HG02870 (cell line): ENCODE measurements around the gene S100A1.
"Not testable (repeated sequence)": the region's sequence is repeated elsewhere in the genome, so short reads cannot be mapped to it uniquely, and the experiment has no call there.

ENCODE experiments used
- ATAC-seq: cut with Tn5 transposase; IDR thresholded peaks from one replicate; pipeline ENCODE4 v1.9.1; 2021; ENCODE audit warnings: mild to moderate bottlenecking, moderate library complexity; ENCODE audit not compliant: unreplicated experiment

Gene S100A1

DNA sequence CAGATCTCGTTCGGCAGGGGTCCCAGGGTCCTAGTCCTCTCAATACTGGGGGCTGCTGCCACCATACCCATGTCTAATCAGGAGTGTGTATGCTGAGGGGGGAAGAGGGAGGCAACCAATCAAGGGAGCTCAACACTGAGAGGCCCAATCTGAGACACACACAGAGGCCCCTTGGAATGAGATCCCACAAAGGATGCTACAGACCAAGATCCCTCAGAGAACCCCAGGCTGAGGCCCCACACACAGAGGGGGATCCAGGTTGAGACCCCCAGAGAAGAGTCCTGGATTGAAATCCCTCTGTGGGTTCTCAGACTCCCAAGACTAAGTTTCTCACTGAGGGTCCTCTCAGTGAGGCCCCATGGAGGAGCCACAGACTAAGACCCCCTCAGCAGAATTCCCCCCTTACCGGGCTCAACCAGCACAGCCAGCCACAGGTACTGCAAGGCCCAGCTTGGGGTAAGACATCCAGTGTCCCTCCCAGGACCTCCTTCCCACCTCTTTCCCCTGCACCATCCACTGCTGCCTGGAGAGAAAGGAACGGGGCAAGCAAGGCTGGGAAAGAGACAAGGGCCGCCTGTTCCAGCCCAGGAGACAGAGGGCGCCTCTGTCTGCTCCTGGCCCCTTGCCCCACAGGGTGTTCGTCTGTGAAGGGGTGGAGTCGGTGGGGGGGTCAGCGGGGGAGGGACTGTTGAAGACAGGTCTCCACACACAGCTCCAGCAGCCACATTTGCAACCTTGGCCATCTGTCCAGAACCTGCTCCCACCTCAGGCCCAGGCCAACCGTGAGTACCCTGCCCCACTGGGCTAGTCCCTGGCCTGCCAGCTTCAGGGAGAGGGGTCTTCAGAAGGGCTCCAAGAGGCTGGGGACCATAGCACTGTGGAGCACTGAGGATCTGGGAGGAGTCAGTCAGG lies at the start of gene S100A1:
Gene S100A1, plus strand, starts transcription at position 720 of the 912 bp plus-strand sequence. CDS start 2,088 bp downstream, outside the sequence.
- ATAC-seq = no peak

DNA sequence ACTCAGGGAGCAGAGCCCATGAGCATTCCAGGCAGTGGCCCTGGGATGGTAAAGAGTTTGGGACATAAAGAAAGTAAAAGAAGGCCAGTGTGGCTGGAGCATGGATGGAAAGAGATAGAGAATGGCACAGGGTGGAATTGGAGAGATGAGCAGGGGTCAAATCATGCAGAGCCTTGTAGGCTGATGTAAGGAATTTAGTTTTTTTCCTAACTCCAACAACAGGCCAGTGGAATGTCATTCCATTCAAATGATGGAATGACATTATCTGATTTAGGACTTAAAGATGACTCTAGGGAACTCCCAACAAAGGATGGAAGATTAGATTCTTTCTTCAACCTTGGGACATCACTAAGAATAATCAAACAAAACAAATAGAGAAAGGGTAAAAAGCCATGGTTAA lies 49.7 kb upstream of the S100A1 start:
- ATAC-seq = no peak

DNA sequence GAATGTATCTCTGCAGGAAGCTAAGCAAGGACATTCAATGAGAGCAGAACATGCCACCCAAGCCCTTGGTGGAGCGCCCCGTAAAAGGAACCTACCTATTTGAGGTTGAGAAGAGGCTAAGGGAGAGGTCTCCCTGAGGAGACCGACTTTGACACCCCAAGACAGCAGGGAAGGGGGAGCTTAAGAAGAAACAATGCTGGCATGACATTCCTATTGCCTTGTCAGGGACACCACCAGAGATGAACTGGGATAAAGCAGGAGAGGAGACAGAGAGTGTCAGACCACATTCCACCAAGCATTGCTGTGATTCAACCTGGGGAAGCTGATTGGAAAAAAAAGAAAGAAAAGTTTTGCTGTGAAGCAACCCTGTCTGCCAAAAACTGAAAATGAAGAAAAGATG lies 49.3 kb upstream of the S100A1 start:
- no peak for ATAC-seq

DNA sequence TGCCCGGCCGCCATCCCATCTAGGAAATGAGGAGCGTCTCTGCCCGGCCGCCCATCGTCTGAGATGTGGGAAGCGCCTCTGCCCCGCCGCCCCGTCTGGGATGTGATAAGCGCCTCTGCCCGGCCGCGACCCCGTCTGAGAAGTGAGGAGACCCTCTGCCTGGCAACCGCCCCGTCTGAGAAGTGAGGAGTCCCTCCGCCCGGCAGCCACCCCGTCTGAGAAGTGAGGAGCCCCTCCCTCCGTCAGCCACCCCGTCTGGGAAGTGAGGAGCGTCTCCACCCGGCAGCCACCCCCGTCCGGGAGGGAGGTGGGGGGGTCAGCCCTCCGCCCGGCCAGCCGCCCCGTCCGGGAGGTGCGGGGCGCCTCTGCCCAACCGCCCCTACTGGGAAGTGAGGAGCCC lies 45.4 kb upstream of the S100A1 start:
- ATAC-seq = not testable (repeated sequence)

DNA sequence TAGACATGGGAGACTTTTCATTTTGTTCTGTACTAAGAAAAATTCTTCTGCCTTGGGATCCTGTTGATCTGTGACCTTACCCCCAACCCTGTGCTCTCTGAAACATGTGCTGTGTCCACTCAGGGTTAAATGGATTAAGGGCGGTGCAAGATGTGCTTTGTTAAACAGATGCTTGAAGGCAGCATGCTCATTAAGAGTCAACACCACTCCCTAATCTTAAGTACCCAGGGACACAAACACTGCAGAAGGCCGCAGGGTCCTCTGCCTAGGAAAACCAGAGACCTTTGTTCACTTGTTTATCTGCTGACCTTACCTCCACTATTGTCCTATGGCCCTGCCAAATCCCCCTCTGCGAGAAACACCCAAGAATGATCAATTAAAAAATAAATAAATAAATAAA lies 44.7 kb upstream of the S100A1 start:
- ATAC-seq = not testable (repeated sequence)

DNA sequence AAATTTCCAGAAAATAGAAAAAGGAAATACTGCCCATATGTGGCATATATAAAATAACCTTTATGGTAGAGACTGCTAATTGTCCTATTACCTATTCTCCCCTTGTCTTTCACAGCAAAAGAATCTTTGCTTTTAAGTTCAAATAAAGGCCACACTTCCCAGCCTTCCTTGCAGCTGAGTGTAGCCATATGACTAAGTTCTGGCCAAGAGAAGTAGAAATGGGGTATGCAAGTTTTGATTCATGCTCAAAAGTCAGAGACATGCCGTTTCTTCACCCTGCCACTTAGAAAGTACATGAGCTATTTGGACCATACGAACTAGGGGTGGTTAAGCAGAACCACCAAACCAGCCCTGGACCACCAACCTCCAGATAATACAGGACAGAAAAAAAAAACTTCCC lies 44.3 kb upstream of the S100A1 start:
- ATAC-seq = no peak

DNA sequence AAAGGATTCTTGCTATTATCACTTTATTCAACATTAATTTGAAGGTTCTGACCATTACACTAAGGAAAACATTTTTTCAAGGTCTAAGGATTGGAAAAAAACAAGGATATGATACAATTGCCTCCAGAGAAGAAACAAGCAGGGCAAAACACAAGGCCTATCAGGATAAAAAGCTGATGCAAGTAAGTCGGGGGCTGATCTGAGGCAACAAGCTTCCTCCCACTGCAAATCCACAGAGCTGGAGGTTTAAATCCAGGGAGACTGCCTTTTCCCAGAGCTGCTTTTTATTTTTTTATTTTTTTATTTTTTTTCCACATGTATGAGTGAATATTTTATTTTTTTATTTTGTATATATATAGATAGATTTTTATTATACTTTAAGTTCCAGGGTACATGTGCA lies 43.2 kb upstream of the S100A1 start:
- no peak for ATAC-seq

DNA sequence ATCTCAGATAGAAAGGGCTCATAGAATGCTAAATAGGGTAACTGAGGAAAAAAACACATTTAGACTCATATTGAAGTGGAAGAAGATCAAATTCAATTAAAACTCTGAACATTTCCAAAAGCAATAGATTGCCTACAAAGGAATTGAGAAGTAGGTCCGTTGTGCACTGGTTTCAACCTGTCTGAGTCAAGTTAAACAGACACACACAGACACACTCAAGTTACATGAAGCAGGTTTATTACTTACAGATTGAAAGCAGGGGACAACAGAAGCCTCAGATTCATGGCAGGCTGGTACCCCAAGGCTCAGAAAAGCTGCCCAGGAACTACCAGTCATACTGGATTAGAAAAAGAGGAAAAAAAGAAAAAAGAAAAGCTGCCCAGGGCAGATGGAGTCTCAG lies 41.9 kb upstream of the S100A1 start:
- ATAC-seq = no peak

DNA sequence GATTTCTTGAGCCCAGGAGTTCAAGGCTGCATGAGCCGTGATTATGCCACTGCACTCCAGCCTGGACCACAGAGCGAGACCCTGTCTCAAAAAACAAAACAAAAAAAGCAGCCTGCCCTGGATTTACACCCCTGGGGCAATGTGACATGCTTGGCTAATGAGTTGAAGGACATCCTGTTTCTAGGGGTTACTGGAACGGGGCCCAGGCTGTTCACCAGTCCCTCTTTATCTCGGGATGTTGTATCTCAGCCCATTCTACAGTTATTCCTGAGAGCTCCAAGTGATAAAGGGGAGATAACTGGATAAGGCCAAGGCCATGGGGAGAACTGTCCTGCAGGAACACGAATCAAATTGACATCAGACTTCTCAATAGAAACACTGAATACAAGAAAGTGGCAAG lies 40.9 kb upstream of the S100A1 start:
- no peak for ATAC-seq

DNA sequence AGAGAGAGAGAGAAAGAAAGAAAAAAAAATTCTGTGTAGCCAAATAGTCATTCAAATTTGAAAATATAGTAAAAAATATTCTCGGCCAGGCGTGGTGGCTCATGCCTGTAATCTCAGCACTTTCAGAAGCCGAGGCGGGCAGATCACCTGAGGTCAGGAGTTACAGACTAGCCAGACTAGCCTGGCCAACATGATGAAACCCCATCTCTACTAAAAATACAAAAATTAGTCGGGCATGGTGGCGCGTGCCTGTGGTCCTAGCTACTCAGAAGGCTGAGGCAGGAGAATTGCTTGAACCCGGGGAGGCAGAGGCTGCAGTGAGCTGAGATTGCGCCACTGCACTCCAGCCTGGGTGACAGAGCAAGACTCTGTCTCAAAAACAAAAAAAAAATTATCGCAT lies 40.2 kb upstream of the S100A1 start:
- not testable (repeated sequence) for ATAC-seq

DNA sequence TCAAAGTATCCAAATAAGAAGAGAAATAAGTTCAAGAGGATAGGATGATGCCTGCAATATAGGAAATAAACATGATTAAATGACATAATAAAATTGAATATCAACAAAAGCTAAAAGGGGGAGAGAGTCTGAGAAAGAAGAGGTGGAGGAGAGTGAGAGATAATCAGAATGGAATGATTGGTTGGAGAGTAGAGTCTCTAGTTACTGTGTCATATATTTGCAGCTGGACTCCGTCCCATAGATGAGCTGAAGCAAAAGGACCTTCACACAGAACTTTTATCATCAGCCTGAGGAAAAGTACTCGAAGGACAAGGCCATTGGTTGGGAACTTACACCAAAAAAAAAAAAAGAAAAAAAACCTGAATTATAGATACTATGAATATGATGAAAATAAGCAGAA lies 39.8 kb upstream of the S100A1 start:
- no peak for ATAC-seq

DNA sequence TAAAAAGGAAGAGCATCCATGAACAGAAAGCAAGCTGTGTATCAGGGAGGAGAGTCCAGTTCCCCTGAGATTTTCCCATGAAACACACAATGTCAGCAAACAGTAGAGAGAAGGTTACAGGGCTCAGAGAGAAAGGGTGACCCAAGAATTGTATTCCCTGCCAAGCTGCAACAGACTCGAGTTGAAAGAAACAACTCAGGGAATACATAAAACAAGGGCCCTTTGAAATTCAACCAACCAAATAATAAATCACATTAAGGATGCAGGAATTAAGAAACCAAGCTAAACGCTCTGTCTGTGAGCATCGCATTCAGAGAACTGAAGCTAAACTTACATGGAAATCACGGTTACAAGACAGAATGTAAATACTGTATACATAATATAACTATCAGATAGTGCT lies 35.5 kb upstream of the S100A1 start:
- no peak for ATAC-seq

DNA sequence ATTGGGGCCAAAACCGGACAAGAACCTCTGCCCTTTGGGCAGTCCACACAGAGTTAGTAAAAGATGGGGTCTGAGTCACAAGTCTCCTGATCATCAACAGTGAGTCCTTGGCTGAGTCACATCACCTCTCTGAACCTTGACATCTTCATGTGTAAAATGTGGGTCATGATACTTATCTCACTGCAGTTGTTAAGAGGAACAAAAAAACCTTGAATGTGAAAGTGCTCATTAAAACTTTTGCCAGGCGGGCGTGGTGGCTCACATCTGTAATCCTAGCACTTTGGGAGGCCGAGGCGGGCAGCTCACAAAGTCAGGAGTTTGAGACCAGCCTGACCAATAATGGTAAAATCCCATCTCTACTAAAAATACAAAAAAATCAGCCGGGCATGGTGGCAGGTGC lies 31.0 kb upstream of the S100A1 start:
- no peak for ATAC-seq

DNA sequence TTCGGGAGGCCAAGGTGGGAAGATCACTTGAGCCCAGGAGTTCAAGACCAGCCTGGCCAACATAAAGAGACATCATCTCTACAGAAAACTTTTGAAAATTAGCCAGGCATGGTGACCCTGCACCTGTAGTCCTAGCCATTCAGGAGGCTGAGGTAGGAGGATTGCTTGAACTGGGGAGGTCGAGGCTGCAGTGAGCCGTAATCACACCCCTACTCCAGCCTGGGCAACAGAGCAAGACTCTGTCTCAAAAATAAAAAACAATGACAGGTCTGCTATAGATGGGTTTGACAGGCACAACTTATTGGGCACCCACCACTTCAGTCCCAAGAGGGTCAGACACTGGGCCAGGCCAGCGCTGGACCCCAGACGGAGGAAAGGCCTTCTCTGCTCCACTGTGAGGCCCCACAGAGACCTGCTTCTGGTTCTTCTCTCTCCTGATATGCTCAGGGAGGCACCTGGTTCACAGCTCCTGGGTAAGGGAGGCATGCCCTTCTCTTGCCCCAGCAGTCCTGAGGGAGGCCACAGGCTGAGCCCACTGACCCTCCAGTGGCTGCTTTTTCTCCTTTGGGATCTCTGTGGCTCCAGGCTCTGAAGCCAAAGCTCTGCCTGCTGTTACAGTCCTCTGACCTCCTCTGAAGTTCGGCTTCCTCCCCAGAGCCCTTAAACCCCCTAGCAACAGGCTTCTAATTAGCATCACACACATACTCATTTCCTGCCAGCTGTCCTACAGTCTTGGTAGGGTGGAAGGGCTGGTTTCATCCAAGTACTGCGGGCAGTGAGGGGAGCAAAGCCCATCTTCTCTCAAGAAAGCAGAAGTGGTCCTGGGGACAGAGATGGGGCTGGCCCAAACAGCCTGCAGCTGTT lies 29.7 kb upstream of the S100A1 start:
- peak; percentile 95 for ATAC-seq

DNA sequence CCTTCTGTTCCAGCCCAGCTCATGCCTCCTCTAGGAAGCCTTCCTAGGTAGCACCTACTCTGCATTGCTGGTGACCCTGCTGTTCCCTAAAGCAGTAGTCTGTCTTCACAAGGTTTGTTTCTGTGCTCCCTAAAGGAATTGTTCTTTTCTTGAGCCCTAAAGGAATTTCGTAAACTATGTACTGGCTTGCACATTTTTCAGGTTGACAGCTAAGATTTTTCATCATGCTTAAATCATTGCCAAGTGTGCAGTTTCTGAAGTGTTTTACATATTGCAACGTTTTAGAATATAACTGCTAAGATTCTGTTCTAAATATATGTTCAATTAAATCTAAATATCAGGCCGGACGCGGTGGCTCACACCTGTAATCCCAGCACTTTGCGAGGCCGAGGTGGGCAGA lies 28.4 kb upstream of the S100A1 start:
- no peak for ATAC-seq

DNA sequence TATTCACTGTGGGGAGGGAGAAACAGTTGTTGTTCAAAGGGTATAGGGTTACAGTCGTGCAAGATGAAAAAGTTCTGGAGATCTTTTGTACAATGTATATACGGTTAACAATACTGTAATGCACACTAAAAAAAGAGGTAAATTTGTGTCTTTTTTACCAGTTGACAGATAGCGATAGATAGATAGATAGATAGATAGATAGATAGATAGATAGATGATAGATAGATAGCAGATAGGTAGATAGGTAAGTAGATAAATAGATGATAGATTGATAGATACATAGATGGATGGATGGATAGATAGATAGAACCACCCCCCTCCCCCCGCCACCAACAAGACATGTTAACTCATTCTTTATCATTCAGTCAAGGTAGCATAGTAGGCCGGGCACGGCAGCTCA lies 25.5 kb upstream of the S100A1 start:
- ATAC-seq = no peak

DNA sequence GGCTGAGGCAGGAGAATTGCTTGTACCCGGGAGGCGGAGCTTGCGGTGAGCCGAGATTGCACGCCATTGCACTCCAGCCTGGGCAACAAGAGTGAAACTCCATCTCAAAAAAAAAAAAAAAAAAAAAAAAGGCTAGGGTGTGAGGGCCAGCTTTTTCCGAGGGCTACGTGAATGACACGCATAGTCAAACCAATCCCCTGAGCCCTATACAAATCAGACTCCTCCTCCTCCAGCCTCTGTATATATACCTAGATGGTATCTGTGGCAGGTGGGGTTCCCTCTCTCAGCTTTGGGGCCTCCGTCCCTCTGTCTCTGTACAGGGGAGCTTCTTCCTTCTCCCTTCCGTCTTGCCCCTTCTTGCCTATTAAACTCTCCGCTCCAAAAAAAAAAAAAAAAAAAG lies 22.0 kb upstream of the S100A1 start:
- no peak for ATAC-seq

DNA sequence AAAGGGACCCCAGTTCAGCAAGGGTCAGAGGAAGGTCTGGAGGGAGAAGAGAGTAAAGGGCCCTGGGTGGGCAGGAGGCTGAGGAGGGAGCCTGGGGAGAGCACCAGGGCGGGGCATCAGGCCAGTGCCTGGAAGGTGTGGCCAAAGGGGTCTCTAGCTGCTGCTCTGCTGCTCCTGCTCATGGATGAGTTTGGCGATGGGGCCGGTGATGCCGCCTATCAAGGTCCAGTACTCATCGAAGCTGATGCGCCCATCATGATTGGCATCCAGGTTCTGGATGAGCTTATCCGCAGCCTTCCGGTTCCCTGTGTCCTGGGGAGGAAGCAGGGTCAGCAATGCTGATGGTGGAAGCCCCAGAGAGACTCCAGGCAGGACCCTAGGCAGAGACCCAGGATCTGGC lies 20.9 kb upstream of the S100A1 start:
- no peak for ATAC-seq

DNA sequence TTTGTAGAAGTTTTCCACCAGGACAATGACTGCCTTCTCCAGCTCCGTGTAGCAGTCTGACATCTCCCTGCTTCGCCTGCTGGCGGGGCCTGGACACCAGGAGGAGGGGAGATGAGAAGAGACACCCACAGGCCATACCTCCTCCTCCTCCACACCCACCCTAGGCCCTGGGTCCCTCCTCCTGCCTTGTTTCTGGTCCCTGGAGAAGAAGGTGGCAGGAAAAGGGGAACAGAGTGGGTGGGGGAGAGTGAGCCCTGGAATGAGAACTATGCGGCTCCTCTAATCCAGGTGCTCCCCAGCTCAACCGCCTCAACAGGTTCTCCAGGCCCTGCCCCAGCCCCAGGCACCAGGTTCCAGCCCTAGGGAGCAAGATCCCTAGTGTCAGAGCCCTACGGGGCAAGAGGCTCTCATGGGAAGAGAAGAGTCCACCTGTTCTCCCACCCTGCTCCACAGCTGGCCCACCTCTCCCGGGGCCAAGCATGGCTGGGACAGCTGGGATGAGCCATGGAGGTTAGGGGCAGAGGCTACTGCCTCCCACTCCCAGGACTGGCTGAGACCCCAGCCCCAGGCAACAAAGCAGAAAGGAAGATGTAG lies 20.0 kb upstream of the S100A1 start:
- ATAC-seq = no peak

DNA sequence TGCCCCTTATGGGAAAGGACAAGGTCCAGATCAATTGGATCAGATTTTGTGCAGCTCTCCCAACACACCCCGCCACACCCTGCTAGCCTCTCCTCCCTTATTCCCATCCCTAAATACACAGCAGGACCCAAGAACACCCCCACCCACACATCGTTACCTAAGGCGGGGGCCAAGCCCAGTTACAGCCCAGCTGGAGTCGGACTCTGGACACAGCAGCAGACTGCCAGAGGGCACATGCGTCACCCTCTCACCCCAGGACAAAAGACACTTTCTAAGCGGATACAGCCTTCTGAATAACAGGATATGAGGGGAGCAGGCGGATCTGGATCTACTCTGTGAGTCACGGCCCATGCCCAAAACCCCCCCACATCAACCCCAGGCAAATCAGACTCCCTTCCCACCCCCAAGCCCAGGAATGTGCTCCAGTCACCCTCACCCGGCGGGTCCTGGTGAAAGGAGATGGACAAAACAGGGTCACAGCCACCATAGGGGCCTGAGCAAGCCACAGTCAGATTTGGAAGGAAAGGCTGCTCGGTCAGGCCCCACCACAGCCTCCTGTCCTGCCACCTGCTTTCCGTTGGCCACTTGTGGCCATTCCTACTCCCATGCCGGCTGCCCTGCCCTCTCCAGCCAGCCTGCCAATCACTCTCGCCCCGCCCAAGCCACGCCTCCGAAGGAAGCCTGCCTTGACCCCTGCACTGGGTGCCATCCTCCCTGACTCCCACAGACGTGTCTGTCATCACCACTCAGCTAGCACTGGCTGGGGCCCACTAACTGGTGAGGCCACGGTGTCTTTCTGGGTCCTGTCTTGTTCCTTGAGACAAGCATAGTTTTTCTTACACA lies 19.3 kb upstream of the S100A1 start:
- no peak for ATAC-seq

DNA sequence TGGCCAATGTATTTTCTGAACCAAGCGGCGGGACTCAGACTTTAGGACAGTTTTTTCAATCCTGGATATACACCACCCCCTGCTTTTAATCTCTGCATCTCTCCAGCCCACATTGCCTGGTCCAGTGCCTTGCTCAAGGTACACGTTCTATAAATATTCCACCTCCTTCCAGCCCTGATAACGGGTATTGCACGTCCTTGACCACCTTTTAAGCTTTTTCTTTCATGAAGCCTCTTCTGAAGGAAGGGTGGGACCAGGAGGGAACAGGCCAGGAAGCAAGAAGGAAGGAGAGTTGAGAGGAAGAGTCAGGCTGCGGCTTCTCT lies 18.7 kb upstream of the S100A1 start:
- no peak for ATAC-seq
